ENCODE data around the gene RIPK4. TPM values are rescaled to one million over a fixed set of nuclear protein-coding genes. Genes with fewer than 3 reads are reported as not detected.

The RIPK4 gene
- total and polyA plus RNA-seq, 2 donors (not counting 1 experiment from before 2014, with no cell fraction given) = not detected

- no peak overlapping the region for H3K27ac ChIP-seq (ENCODE audit: low read length in 2 of 2)
- ATAC-seq (ENCODE audit: low read depth) = no peak
- TF ChIP-seq CTCF (IDR thresholded peaks at IDR 0.05) (no peak), EZH2 (IDR thresholded peaks at IDR 0.05; ENCODE audit: borderline replicate concordance, insufficient read depth, low read depth, low read length, poor library complexity, severe bottlenecking) (no peak)
- H3K79me2 ChIP-seq (ENCODE audit: control insufficient read depth, insufficient read depth, low read length) = no peaks in the 10 kb centered on the region
- no peaks in the 10 kb centered on the region for H3K9me3 ChIP-seq (ENCODE audit: control extremely low read depth in 1 of 3, control insufficient read depth in 2 of 3, insufficient read depth in 1 of 3, low read length in 2 of 3)
- no peak overlapping the region for H3K4me3 Mint-ChIP-seq
- H3K4me3 ChIP-seq (ENCODE audit: control extremely low read depth in 1 of 5, extremely low read depth in 1 of 5, insufficient read depth in 1 of 5, low read depth in 2 of 5, low read length in 4 of 5) = no peak overlapping the region
- H3K9ac ChIP-seq (ENCODE audit: low read length) = no peak overlapping the region
- 79% methylated on average over 37 of the region's 43 CpGs for WGBS (ENCODE audit: insufficient coverage)
- peaks cover 11% of the 10 kb centered on the region for H3K27me3 Mint-ChIP-seq
- no peak overlapping the region for H3K27ac Mint-ChIP-seq
- no peaks in the 10 kb centered on the region for H3K36me3 ChIP-seq (replicated peaks in 1 of 2; ENCODE audit: control extremely low read depth in 1 of 2, control insufficient read depth in 1 of 2, extremely low read depth in 1 of 2, insufficient read depth in 2 of 2, low read length in 1 of 2)
- H3K4me2 ChIP-seq (replicated peaks; ENCODE audit: low read depth, low read length, poor library complexity, severe bottlenecking) = no peak overlapping the region
- POLR2A ChIA-PET = no interaction called here
- no peaks in the 10 kb centered on the region for H3K27me3 ChIP-seq (replicated peaks in 1 of 4; ENCODE audit: control extremely low read depth in 1 of 4, control insufficient read depth in 3 of 4, insufficient read depth in 4 of 4, low read length in 3 of 4)
- no peaks in the 10 kb centered on the region for H3K9me3 Mint-ChIP-seq (ENCODE audit: insufficient read depth)
- no peaks in the 10 kb centered on the region for H3K4me1 ChIP-seq (ENCODE audit: control insufficient read depth in 2 of 2, insufficient read depth in 2 of 2, low read length in 2 of 2)
- CTCF ChIA-PET = no interaction called here
- no peaks in the 10 kb centered on the region for H3K4me1 Mint-ChIP-seq
- no peaks in the 10 kb centered on the region for H4K20me1 ChIP-seq (ENCODE audit: control insufficient read depth, insufficient read depth, low read length, poor library complexity, severe bottlenecking)
- DNase-seq = no peak
- intact Hi-C loops (cut with micrococcal nuclease) = no loop called here
- no peak overlapping the region for H2AFZ ChIP-seq (ENCODE audit: insufficient read depth, low read depth, low read length, poor library complexity, severe bottlenecking)
Observed at GRCh38 chr21:41744028-41744930, 22.6 kb downstream of the RIPK4 start.

GRCh38 chr21:41743321-41744027 is 23.4 kb downstream of the RIPK4 start:
- Histone ChIP-seq H3K4me2 (replicated peaks; ENCODE audit: low read depth, low read length, poor library complexity, severe bottlenecking) (no peak overlapping the region), H3K4me1 (ENCODE audit: control insufficient read depth in 2 of 2, insufficient read depth in 2 of 2, low read length in 2 of 2) (no peaks in the 10 kb centered on the region), H2AFZ (ENCODE audit: insufficient read depth, low read depth, low read length, poor library complexity, severe bottlenecking) (no peak overlapping the region), H3K4me3 (ENCODE audit: control extremely low read depth in 1 of 5, extremely low read depth in 1 of 5, insufficient read depth in 1 of 5, low read depth in 2 of 5, low read length in 4 of 5) (no peak overlapping the region), H3K79me2 (ENCODE audit: control insufficient read depth, insufficient read depth, low read length) (no peaks in the 10 kb centered on the region), H3K36me3 (replicated peaks in 1 of 2; ENCODE audit: control extremely low read depth in 1 of 2, control insufficient read depth in 1 of 2, extremely low read depth in 1 of 2, insufficient read depth in 2 of 2, low read length in 1 of 2) (no peaks in the 10 kb centered on the region), H3K27me3 (replicated peaks in 1 of 4; ENCODE audit: control extremely low read depth in 1 of 4, control insufficient read depth in 3 of 4, insufficient read depth in 4 of 4, low read length in 3 of 4) (no peaks in the 10 kb centered on the region), H3K9ac (ENCODE audit: low read length) (no peak overlapping the region), H3K9me3 (ENCODE audit: control extremely low read depth in 1 of 3, control insufficient read depth in 2 of 3, insufficient read depth in 1 of 3, low read length in 2 of 3) (no peaks in the 10 kb centered on the region), H4K20me1 (ENCODE audit: control insufficient read depth, insufficient read depth, low read length, poor library complexity, severe bottlenecking) (no peaks in the 10 kb centered on the region), H3K27ac (ENCODE audit: low read length in 2 of 2) (no peak overlapping the region)
- Mint-ChIP-seq H3K9me3 (ENCODE audit: insufficient read depth) (no peaks in the 10 kb centered on the region), H3K4me3 (no peak overlapping the region), H3K27ac (no peak overlapping the region), H3K27me3 (peaks cover 14% of the 10 kb centered on the region), H3K4me1 (no peaks in the 10 kb centered on the region)
- TF ChIP-seq CTCF (IDR thresholded peaks at IDR 0.05) = no peak
- TF ChIP-seq EZH2 (IDR thresholded peaks at IDR 0.05; ENCODE audit: borderline replicate concordance, insufficient read depth, low read depth, low read length, poor library complexity, severe bottlenecking) = no peak
- no peak for DNase-seq
- POLR2A ChIA-PET = no interaction called here
- intact Hi-C loops (cut with micrococcal nuclease) = no loop called here
- ATAC-seq (ENCODE audit: low read depth) = no peak
- CTCF ChIA-PET = no interaction called here
- WGBS (ENCODE audit: insufficient coverage) = 93% methylated on average over 25 of the region's 26 CpGs

Data from B cell (primary cell).